Fibroblast of the aortic adventitia (primary cell): Measurements from ENCODE around the gene PRICKLE2. TPM values are rescaled to one million over a fixed set of nuclear protein-coding genes. Genes with fewer than 3 reads are reported as not detected.

ENCODE experiments used
- DNase-seq: peaks from one replicate; pipeline ENCODE4 v3.0.0-alpha.2; 2010; ENCODE audit warnings: low read depth
- H3K4me3 ChIP-seq: 2 replicates; pipeline ENCODE4 v1.5.1; 2011; ENCODE audit warnings: low read depth, mild to moderate bottlenecking, control low read depth, low read length, moderate library complexity
- CTCF ChIP-seq: IDR thresholded peaks from 2 replicates; pipeline ENCODE4 v1.5.1; 2011; ENCODE audit warnings: mild to moderate bottlenecking, low read length, control low read depth, inconsistent platforms; ENCODE audit not compliant: insufficient read depth
- total RNA-seq: library from RNA; depleted of rRNA; stranded (reverse); fragments of >200 nt; gene quantifications from 2 replicates; pipeline ENCODE4 v1.2.3, GENCODE V29; 2012; ENCODE audit warnings: low replicate concordance

PRICKLE2 gene
- total RNA-seq, 1 donor = 22.0 TPM

GRCh38 chr3:64232821-64233220 is 7.6 kb upstream of the PRICKLE2 start:
- no peak for TF ChIP-seq CTCF
- DNase-seq = peak; percentile 77

GRCh38 chr3:64229903-64230302 is 4.6 kb upstream of the PRICKLE2 start:
- TF ChIP-seq CTCF = no peak
- H3K4me3 ChIP-seq = no peak overlapping the region
- no peak for DNase-seq

More at GRCh38 chr3:64232821-64233220, 7.6 kb upstream of the PRICKLE2 start:
- no peak overlapping the region for H3K4me3 ChIP-seq

GRCh38 chr3:64228110-64228509 is 2.8 kb upstream of the PRICKLE2 start:
- H3K4me3 ChIP-seq = no peak overlapping the region
- TF ChIP-seq CTCF = no peak
- DNase-seq = no peak

GRCh38 chr3:64226730-64227129 is 1.5 kb upstream of the PRICKLE2 start:
- H3K4me3 ChIP-seq = no peak overlapping the region
- TF ChIP-seq CTCF = no peak
- no peak for DNase-seq

- H3K4me3 ChIP-seq = peak overlapping the region; percentile 80
- DNase-seq = no peak
- TF ChIP-seq CTCF = no peak
These were observed 631 bp upstream of the PRICKLE2 start for GRCh38 chr3:64225695-64226499.

GRCh38 chr3:64223791-64224745 is 1.2 kb downstream of the PRICKLE2 start:
- DNase-seq = peak; percentile 80
- TF ChIP-seq CTCF = peak; percentile 22
- peak overlapping the region; percentile 80 for H3K4me3 ChIP-seq
